ENCODE measurements around the gene OTULIN.

Gene OTULIN

DNA sequence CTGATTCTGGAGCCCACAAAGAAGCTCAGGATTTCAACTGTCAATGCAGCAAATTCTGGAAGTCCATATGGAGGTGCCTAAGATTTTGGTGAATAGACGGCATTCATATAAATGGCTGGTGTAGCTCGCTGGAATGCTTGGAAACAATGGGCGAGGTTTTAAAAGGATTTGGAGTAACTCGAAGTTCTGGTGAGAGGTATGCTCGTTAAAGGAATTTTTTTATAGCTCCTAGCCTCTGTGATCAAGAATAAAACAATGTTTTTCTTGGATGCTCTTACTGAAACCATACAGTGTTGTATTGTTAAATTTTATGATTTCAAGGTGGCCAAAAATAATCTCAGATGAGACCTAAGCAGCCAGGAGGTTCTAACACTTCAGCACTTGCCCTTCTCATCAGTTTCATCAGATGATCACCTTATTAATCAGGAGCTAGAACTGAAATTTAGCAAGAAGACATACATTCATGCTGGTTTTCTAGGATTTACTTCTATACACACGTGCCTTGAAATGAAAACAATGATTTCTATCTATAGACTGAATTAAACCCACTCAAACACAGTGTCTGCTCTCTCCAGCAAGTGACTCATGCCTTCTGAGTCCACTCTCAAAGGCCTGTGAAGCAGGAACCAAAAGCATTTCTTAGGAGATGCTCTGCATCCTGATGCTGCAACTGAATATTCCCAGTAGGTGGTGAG lies 79.2 kb downstream of the OTULIN start:
- no peak for DNase-seq (ENCODE audit: low spot score)

- DNase-seq (ENCODE audit: low spot score) = no peak
Measured at GRCh38 chr5:14744296-14745187, 80.0 kb downstream of the OTULIN start.

GRCh38 chr5:14745188-14745563 lies 80.7 kb downstream of the OTULIN start:
- no peak for DNase-seq (ENCODE audit: low spot score)

DNA sequence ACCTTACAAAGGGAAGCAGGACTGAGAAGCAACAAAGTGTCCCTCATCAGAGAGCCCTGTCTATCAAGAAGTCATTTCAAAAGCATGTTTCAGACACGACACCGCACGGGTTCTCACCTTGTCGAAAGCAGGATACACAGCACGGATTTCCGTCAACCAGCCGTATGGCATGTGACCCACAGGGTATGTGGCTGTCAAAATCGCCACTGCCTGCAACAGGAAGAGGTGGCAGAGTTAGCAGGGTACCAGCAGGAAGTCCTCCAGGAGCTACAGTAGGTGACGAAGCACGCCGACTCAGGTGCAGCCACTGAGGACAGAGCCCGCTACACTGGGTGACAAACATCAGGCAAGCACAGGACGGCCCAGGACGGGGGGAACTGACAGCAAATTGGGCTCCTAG lies 81.2 kb downstream of the OTULIN start:
- no peak for DNase-seq (ENCODE audit: low spot score)

DNA sequence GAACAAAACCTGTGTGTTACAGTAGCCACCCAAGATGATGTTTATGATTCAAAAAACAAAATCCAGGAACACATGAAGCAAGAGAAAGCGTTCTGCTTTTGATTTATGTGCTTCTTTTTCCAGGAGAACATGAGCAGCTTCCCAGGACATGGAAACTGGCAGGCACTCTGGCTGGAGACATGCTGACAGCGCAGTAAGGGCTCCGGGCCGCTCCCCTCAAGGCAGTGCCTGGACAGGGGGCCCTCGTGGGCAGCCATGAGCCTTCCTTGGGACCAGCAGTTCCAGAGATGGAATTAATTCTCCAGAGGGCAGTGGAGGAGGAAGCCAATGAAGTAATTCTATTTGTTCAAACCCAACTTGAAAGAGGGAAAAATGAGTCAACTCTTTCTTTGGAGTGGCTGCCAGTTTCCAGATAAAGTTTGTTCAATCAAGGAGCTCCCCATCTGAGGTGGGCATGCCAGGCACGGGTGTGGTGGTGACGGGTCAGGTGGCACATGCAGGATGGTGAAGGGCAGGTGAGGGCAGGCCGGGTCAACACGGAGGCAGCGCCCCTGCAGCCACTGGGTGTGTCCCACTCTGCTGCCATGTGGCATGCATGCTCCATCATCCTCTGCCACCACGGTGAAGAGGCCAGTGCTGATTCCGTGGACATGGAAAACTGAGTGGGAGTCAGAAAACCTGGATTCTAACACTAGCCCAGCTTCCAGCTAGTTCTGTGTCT lies 83.8 kb downstream of the OTULIN start:
- no peak for DNase-seq (ENCODE audit: low spot score)

Measured in SW480 (cell line).